IMR-90 (cell line): Measurements from ENCODE around the gene NFE2. TPM values are rescaled to one million over a fixed set of nuclear protein-coding genes. Genes with fewer than 3 reads are reported as not detected.

Experiments used
- ATAC-seq: fragments of 200-7000 bp; cut with Tn5 transposase; 2 replicates; pipeline ENCODE4 v1.9.1; 2020; ENCODE audit warnings: low read depth, mild to moderate bottlenecking, moderate library complexity
- BruUV-seq: library from RNA; stranded (reverse); fragments of 400-500 nt; replicated peaks from 2 replicates; lab custom pipeline; 2021; lab: Mats Ljungman, UMichigan
- CTCF ChIA-PET: fragments of 300-600 bp; formaldehyde crosslinking; extraction: SDS; loops from one replicate; lab custom pipeline; 2021; ENCODE audit warnings: antibody characterized with exemption; lab: Yijun Ruan, JAX
- POLR2A ChIA-PET: fragments of 300-600 bp; sonication (Branson Sonifier 250); formaldehyde crosslinking; loops from one replicate; lab custom pipeline; 2022; ENCODE audit warnings: antibody characterized with exemption; ENCODE audit not compliant: unreplicated experiment; lab: Charles Lee
- DNase-seq: peaks from one replicate; pipeline ENCODE4 v3.0.0; 2013
- H2AFZ ChIP-seq: replicated peaks from 2 replicates; pipeline ENCODE3; 2013; ENCODE audit warnings: low read length, mild to moderate bottlenecking; ENCODE audit not compliant: poor library complexity
- H2AK5ac ChIP-seq: 2 replicates; pipeline ENCODE4 v1.6.1; 2013; ENCODE audit warnings: low read depth, low read length, inconsistent platforms
- H2AK9ac ChIP-seq: replicated peaks from 2 replicates; pipeline ENCODE3; 2013; ENCODE audit warnings: mild to moderate bottlenecking, low read depth, low read length, moderate library complexity; ENCODE audit not compliant: poor library complexity
- H2BK120ac ChIP-seq: 2 replicates; pipeline ENCODE4 v1.6.1; 2013; ENCODE audit warnings: low read depth, low read length, inconsistent platforms
- H2BK15ac ChIP-seq: 3 replicates; pipeline ENCODE4 v1.6.1; 2013; ENCODE audit warnings: low read depth, low read length, inconsistent platforms
- H2BK20ac ChIP-seq: 2 replicates; pipeline ENCODE4 v1.6.1; 2013; ENCODE audit warnings: low read depth, mild to moderate bottlenecking, inconsistent platforms, low read length, moderate library complexity
- H2BK5ac ChIP-seq: 2 replicates; pipeline ENCODE4 v1.6.1; 2013; ENCODE audit warnings: mild to moderate bottlenecking, low read depth, low read length, inconsistent platforms; ENCODE audit not compliant: poor library complexity, severe bottlenecking
- H3K14ac ChIP-seq: replicated peaks from 2 replicates; pipeline ENCODE4 v1.6.1; 2013; ENCODE audit warnings: low read depth, low read length, inconsistent platforms
- H3K18ac ChIP-seq: 2 replicates; pipeline ENCODE4 v1.6.1; 2013; ENCODE audit warnings: low read depth, low read length, control low read depth
- H3K23ac ChIP-seq: 2 replicates; pipeline ENCODE4 v1.6.1; 2013; ENCODE audit warnings: low read depth, low read length, inconsistent platforms
- H3K27ac ChIP-seq: 2 replicates; pipeline ENCODE4 v1.5.1; 2013; ENCODE audit warnings: mild to moderate bottlenecking, control low read depth, low read length; ENCODE audit not compliant: insufficient read depth
- H3K27me3 ChIP-seq: 2 replicates; pipeline ENCODE4 v1.6.1; 2013; ENCODE audit warnings: low read length; ENCODE audit not compliant: control insufficient read depth, insufficient read depth
- H3K36me3 ChIP-seq: 2 replicates; pipeline ENCODE4 v1.6.1; 2013; ENCODE audit warnings: low read length, mixed read lengths; ENCODE audit not compliant: control insufficient read depth, insufficient read depth
- H3K4ac ChIP-seq: 2 replicates; pipeline ENCODE4 v1.6.1; 2013; ENCODE audit warnings: low read depth, low read length, inconsistent platforms
- H3K4me1 ChIP-seq: 2 replicates; pipeline ENCODE4 v1.6.1; 2013; ENCODE audit warnings: low read length, mixed read lengths; ENCODE audit not compliant: control insufficient read depth, insufficient read depth
- H3K4me2 ChIP-seq: 2 replicates; pipeline ENCODE4 v1.6.1; 2013; ENCODE audit warnings: low read depth, mild to moderate bottlenecking, control low read depth, low read length, moderate library complexity
- H3K4me3 ChIP-seq: 2 replicates; pipeline ENCODE4 v1.5.1; 2013; ENCODE audit warnings: low read depth, mild to moderate bottlenecking, control low read depth, low read length, moderate library complexity; ENCODE audit not compliant: insufficient read depth
- H3K56ac ChIP-seq: 2 replicates; pipeline ENCODE4 v1.6.1; 2013; ENCODE audit warnings: low read length, inconsistent platforms; ENCODE audit not compliant: insufficient read depth; ENCODE audit errors: extremely low read depth
- H3K79me1 ChIP-seq, 2 experiments: 2 replicates each; pipeline ENCODE4 v1.6.1; 2013; ENCODE audit warnings: low read length in 2 of 2, inconsistent platforms in 1 of 2, low read depth in 1 of 2
- H3K9ac ChIP-seq: 2 replicates; pipeline ENCODE4 v1.6.1; 2013; ENCODE audit warnings: low read depth, low read length, control low read depth
- H3K9me1 ChIP-seq: 2 replicates; pipeline ENCODE4 v1.6.1; 2013; ENCODE audit warnings: low read length, inconsistent platforms; ENCODE audit not compliant: insufficient read depth
- H3K9me3 ChIP-seq: 2 replicates; pipeline ENCODE4 v1.6.1; 2013; ENCODE audit warnings: low read length; ENCODE audit not compliant: control insufficient read depth, insufficient read depth
- H4K20me1 ChIP-seq: 2 replicates; pipeline ENCODE4 v1.6.1; 2013; ENCODE audit warnings: low read length, inconsistent platforms; ENCODE audit not compliant: insufficient read depth
- H4K5ac ChIP-seq: 2 replicates; pipeline ENCODE4 v1.6.1; 2013; ENCODE audit warnings: mild to moderate bottlenecking, low read depth, low read length, control low read depth
- H4K8ac ChIP-seq, 2 experiments: 2 replicates each; pipeline ENCODE4 v1.6.1; 2013; ENCODE audit warnings: low read depth in 2 of 2, low read length in 2 of 2, control low read depth in 1 of 2, inconsistent platforms in 1 of 2
- H4K91ac ChIP-seq: 2 replicates; pipeline ENCODE4 v1.6.1; 2013; ENCODE audit warnings: low read depth, low read length, inconsistent platforms; ENCODE audit not compliant: insufficient read depth
- BHLHE40 ChIP-seq: fragments of 150-350 bp; IDR thresholded peaks from 2 replicates; pipeline ENCODE4 v1.6.1; 2016; ENCODE audit warnings: mild to moderate bottlenecking, low read depth, low read length
- CHD1 ChIP-seq: IDR thresholded peaks from 2 replicates; pipeline ENCODE4 v1.6.1; 2012; ENCODE audit warnings: low read depth, low read length, improper control_type of control experiment
- CTCF ChIP-seq: conservative IDR thresholded peaks from 2 replicates; pipeline ENCODE4 v1.5.1; 2012; ENCODE audit warnings: mild to moderate bottlenecking, low read depth, low read length, improper control_type of control experiment
- ELK1 ChIP-seq: fragments of 150-350 bp; IDR thresholded peaks from 2 replicates; pipeline ENCODE4 v1.6.1; 2016; ENCODE audit warnings: low read depth, mild to moderate bottlenecking, low read length, moderate library complexity, borderline replicate concordance
- FOS ChIP-seq: fragments of 150-350 bp; IDR thresholded peaks from 2 replicates; pipeline ENCODE4 v1.6.1; 2016; ENCODE audit warnings: low read depth, low read length
- MAFK ChIP-seq: IDR thresholded peaks from 2 replicates; pipeline ENCODE4 v1.6.1; 2012; ENCODE audit warnings: low read depth, low read length, improper control_type of control experiment
- MAZ ChIP-seq: IDR thresholded peaks from 2 replicates; pipeline ENCODE4 v1.6.1; 2012; ENCODE audit warnings: low read depth, mild to moderate bottlenecking, low read length, improper control_type of control experiment, moderate library complexity, borderline replicate concordance
- MXI1 ChIP-seq: IDR thresholded peaks from 2 replicates; pipeline ENCODE4 v1.6.1; 2012; ENCODE audit warnings: low read depth, mild to moderate bottlenecking, low read length, moderate library complexity, borderline replicate concordance
- NFE2L2 ChIP-seq: fragments of 150-350 bp; IDR thresholded peaks from 2 replicates; pipeline ENCODE4 v1.6.1; 2016; ENCODE audit warnings: low read depth, mild to moderate bottlenecking, low read length
- POLR2A ChIP-seq: IDR thresholded peaks from 2 replicates; pipeline ENCODE4 v1.6.1; 2012; ENCODE audit warnings: mild to moderate bottlenecking, low read depth, low read length
- RAD21 ChIP-seq: IDR thresholded peaks from 2 replicates; pipeline ENCODE4 v1.6.1; 2012; ENCODE audit warnings: low read length, improper control_type of control experiment
- RCOR1 ChIP-seq: IDR thresholded peaks from 2 replicates; pipeline ENCODE4 v1.6.1; 2012; ENCODE audit warnings: mild to moderate bottlenecking, low read length, improper control_type of control experiment; ENCODE audit not compliant: insufficient replicate concordance
- RFX5 ChIP-seq: IDR thresholded peaks from 2 replicates; pipeline ENCODE4 v1.8.0; 2012; ENCODE audit warnings: low read depth, mild to moderate bottlenecking, low read length, moderate library complexity
- SMC3 ChIP-seq: fragments of 150-350 bp; IDR thresholded peaks from 2 replicates; pipeline ENCODE4 v1.6.1; 2016; ENCODE audit warnings: low read depth, mild to moderate bottlenecking, antibody characterized with exemption, low read length, moderate library complexity
- USF2 ChIP-seq: fragments of 150-350 bp; IDR thresholded peaks from 2 replicates; pipeline ENCODE4 v1.6.1; 2017; ENCODE audit warnings: mild to moderate bottlenecking, antibody characterized with exemption, low read length, low read depth
- WGBS, 2 experiments: methylation state at CpG; one replicate each; pipeline versions ENCODE4 v1.1.5 to v1.1.7; 2013; ENCODE audit warnings: missing lambda C conversion rate in 2 of 2; ENCODE audit not compliant: insufficient read length in 1 of 2; ENCODE audit errors: extremely low coverage in 2 of 2; 5-methylcytosine and 5-hydroxymethylcytosine counted together
- dilution Hi-C: fragments of 300-500 bp; cut with HindIII; formaldehyde crosslinking; loops from one replicate; pipeline ENCODE4 v1.14.3; 2018; ENCODE audit warnings: low sequenced_read_pairs; ENCODE audit not compliant: unreplicated experiment
- in situ Hi-C: fragments of 300-500 bp; cut with MboI; formaldehyde crosslinking; loops from 3 replicates; pipeline ENCODE4 v1.14.3; 2019; ENCODE audit warnings: low sequenced_read_pairs, inconsistent platforms, mixed read lengths
- intact Hi-C: fragments of 100-400 bp; cut with micrococcal nuclease; formaldehyde crosslinking; loops from 2 replicates; pipeline ENCODE4 v1.10.0; 2022
- polyA plus RNA-seq, 3 experiments: library from polyadenylated mRNA; depleted of rRNA; stranded (reverse); fragments of >200 nt; gene quantifications; 2 replicates each; pipeline ENCODE4 v1.2.3, GENCODE V29; 2012; ENCODE audit warnings: low replicate concordance in 1 of 3
- total RNA-seq: library from RNA; depleted of rRNA; stranded (reverse); fragments of >200 nt; gene quantifications from 2 replicates; pipeline ENCODE4 v1.2.3, GENCODE V29; 2012

NFE2 gene
- total and polyA plus RNA-seq, 2 of the 4 experiments (the other 2 are of a cell fraction): 0.18 to 0.32 TPM

- no TSS peak for BruUV-seq
- ATAC-seq (no peak), DNase-seq (no peak)
- peak overlapping the region; percentile 3; the same call in 1 of the 2 replicates for H3K4ac ChIP-seq
- no peak overlapping the region for H3K4me3 ChIP-seq
- H3K56ac ChIP-seq: no peak overlapping the region
- no peaks in the 10 kb centered on the region for H3K9me3 ChIP-seq
- H2BK15ac ChIP-seq: no peak overlapping the region
- H3K4me1 ChIP-seq: peaks cover 40% of the 10 kb centered on the region
- ChIA-PET CTCF (interaction anchor here (1.1 to 2.3 kb wide), 6 partner anchors 13 to 144 kb away, joined by 3 to 16 read pairs (median 4); partner anchors contain the start of gene COPZ1), POLR2A (interaction anchor here (1.7 kb wide), 1 partner anchor 12 kb away, joined by 7 read pairs; the partner anchor contains the start of gene COPZ1)
- no peak overlapping the region; the same call in 1 of the 2 replicates for H3K9ac ChIP-seq
- peak overlapping the region; percentile 10 for H2BK5ac ChIP-seq
- dilution Hi-C loops (no loop called here), intact Hi-C loops (no loop called here), in situ Hi-C loops (no loop called here)
- no peaks in the 10 kb centered on the region for H3K27me3 ChIP-seq
- H3K79me1 ChIP-seq: peaks cover 40 to 82% of the 10 kb centered on the region in 2 experiments
- no peak overlapping the region for H2AK9ac ChIP-seq
- H4K8ac ChIP-seq: peak overlapping the region in 1 of 2 experiments; percentile 13; a peak in 2 of 4 replicates
- H2BK20ac ChIP-seq: no peak overlapping the region
- peak overlapping the region; percentile 12; the same call in 1 of the 2 replicates for H3K4me2 ChIP-seq
- no peak overlapping the region for H2AFZ ChIP-seq
- peaks cover 25% of the 10 kb centered on the region for H3K9me1 ChIP-seq
- H4K5ac ChIP-seq: no peak overlapping the region
- H2AK5ac ChIP-seq: no peak overlapping the region
- H3K18ac ChIP-seq: no peak overlapping the region
- peak overlapping the region; percentile 13; the same call in 1 of the 2 replicates for H3K23ac ChIP-seq
- H3K36me3 ChIP-seq: peaks cover 5% of the 10 kb centered on the region
- H3K14ac ChIP-seq: 0 out of 2 replicates have a peak overlapping the region, but pooled peaks have one; percentile 1
- H2BK120ac ChIP-seq: no peak overlapping the region
- no CpG with 5 or more reads among the region's 3 CpGs for WGBS, 2 experiments
- no peak overlapping the region for H3K27ac ChIP-seq
- H4K91ac ChIP-seq: no peak overlapping the region
- H4K20me1 ChIP-seq: peaks cover 47% of the 10 kb centered on the region
- TF ChIP-seq ELK1 (no peak), NFE2L2 (no peak), RAD21 (peak; percentile 28), USF2 (no peak), FOS (no peak), RFX5 (no peak), POLR2A (no peak), SMC3 (no peak), RCOR1 (no peak), MAFK (peak; percentile 50), CTCF (0 out of 2 replicates have a peak, but pooled peaks have one; percentile 22), MAZ (no peak), CHD1 (no peak), BHLHE40 (no peak), MXI1 (no peak)
Measured at GRCh38 chr12:54337280-54337842, 36.5 kb upstream of the NFE2 start.
